GM18526 (cell line): ENCODE results near the gene NTPCR.

Experiments used
- POLR2A ChIP-seq: IDR thresholded peaks from 3 replicates; pipeline ENCODE4 v1.6.1; 2011; ENCODE audit not compliant: insufficient read length; ENCODE audit errors: extremely low read depth

The NTPCR gene

DNA sequence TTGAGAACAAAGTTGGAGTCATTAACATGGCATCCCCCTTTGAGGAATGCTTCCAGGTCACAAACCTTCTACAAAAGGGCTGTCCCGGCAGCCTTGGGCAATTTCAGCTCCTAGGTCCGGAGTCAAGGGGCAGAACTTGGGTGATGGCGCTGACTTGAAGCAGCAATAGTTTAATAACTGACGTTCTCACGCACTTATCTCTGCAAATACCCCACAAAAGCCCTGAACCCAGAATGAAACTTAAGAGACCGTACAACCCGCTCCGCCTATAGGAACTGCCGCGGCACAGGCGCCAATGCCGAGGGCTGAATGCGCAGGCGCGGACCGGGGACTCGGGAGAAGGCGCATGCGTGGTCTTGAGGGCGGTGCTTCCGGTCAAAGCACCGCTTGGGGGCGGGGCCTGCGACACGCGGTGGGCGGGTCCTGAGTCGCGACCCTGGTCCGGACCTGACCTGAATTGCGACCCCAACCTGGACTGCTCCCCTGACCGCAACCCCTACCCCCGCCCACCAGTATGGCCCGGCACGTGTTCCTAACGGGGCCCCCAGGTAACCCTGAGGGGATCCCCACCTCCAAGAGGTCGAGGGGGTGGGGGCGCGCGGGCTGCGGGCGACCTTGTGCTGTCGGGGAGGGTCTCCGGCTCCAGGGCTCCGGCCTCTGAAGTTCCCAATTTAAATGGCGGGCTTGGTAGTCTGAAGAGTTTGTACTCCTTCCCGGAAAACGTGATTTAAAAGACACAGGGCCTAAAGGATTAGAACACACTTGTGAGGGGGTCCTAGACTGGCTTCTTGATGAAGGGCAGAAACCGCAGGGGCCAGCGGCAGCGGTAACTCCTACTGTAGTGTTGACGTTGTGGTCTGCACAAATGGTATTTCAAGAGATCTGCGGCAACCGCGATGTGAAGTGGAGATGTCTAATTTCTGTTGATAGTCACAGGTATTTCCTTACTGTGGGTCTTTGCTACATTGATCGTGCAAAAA lies at the start of gene NTPCR:
Gene NTPCR (plus strand): TSS at position 415 of the 980 bp plus-strand sequence. CDS start 100 bp downstream, at position 515.
- peak; percentile 86 for TF ChIP-seq POLR2A

DNA sequence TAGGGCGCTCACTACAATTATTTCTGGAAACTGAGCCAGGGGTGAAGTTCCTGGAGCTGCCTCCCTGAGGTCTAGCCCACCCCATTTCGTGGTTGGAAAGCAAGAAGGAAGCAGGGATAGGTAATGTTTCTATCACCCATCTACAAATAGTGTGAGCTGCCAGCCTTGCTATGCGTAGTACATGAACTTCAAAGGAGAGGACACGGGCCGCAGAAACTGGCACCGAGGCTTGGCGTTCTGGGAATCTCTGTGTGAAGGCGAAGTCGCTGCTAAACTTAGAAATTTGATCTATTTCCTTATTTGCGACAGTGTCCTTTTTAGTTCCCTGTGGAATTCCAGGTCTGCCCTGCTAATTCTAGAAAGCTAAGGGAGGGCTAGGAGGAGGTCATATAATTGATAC lies 49.6 kb upstream of the NTPCR start:
- TF ChIP-seq POLR2A, result no peak

GRCh38 chr1:232901255-232901654 lies 49.2 kb upstream of the NTPCR start:
- no peak for TF ChIP-seq POLR2A

GRCh38 chr1:232902774-232903350 lies 47.5 kb upstream of the NTPCR start:
- no peak for TF ChIP-seq POLR2A

DNA sequence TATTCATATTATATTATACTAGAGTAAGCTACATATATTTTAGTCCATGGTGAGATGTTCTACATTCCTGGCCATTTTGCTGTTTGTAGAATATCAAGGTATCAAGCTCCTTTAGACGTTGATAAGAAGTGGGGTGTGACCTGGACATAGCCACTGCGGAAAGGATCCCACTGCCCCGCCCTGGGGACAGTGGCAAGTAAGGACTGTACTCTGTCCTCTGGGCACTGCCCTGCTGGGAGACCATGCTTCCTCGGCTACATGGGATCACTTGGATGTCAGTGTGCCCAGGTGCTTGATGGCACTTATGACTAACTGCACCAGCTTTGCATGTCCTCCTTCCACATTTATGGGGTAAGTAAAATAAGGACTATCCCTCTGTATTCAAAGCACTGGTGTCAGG lies 46.3 kb upstream of the NTPCR start:
- TF ChIP-seq POLR2A, result no peak

GRCh38 chr1:232904566-232904965 lies 45.8 kb upstream of the NTPCR start:
- no peak for TF ChIP-seq POLR2A

DNA sequence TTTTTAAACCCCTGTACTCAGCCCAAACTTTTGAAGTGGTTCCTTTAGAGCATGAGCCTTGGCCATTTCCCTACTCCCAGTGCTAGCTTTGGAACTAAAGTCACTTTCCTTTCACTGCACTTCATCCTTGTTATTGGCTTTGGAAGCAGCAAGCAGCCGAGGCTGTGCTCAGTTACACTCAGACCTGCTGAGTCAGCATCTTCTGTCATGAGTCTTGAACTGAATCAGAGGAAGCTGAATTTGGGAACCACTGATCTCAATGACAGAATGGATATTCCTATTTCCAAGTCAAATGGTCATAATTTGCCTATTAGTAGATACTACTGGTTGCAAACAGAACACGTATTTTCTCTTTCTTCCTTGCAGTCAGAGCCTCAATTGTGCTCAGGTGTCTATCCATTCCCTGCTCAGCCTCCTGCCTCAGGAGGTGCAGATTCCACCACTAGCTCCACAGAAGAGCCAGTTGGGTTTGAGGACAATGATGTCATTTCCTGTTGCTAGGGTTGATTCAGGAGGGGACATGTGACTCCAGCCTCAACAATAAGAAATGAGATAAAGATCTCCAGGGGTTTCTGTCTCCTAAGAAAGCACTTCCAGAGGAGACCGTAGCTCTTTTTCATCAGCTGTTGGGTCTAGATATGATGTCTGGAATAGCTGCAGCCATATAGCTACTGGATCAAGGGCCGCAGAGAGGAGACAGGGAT lies 44.9 kb upstream of the NTPCR start:
- no peak for TF ChIP-seq POLR2A

DNA sequence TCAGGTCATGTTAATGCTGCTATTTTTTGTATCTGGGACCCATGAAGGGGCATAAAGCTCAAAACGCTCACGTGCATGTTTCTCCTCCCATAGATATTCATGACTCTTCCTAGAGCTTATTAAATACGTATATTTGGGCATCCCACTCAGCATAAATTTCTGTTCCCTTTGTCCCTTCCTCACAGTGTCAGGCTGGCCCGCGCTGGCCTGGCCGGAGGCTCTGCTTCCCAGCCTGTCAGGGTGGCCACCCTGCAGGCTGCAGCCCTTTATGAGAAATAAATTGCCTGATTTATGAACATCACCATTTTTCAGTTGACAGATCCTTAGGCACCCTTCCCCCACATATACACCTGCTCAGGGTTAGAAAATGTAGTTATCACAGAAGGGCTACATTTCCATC lies 44.0 kb upstream of the NTPCR start:
- no peak for TF ChIP-seq POLR2A

DNA sequence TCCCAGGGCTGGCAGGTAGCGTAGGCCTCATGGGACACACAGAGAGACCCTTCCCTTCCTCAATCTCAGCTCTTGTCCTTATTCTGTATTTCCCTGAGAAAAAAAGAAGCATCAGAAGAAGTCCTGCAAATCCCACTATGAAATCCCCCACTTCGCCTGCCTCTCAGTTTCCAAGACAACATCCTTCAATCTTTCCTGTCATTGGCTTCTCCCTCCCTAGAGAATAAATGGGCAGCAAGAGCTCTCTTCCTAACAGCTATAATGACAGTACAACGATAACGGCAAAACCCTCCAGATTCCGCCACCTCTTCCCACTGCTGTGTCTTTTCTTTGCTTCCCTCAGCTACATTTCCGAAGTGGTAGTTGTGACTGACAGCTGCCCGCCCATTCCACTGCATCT lies 41.6 kb upstream of the NTPCR start:
- no peak for TF ChIP-seq POLR2A

- TF ChIP-seq POLR2A, result no peak
Measured at GRCh38 chr1:232909752-232910151, 40.7 kb upstream of the NTPCR start.

DNA sequence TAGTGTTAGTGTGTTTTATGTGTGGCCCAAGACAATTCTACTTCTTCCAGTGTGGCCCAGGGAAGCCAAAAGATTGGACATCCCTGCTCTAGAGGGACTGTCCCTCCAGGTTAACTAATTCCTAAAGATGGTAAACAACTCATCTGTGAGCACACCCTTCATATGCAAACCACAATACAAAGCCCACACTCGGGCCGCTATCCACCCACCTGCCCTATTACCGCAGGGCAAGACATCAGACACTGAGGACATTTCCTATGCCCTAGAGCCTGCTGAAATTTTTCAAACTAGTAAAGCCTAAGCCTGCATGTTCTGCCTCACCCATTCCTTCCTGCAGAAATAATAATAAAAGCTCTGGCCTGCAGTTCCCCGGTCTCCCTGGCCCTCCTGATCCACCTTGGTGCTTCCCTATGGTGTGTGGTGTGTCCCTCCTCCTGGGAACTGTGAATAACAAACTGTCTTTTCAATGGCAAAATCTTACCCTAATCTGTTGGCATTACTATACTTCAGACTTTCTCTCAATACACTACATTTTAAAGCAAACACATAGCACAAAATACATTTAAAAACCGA lies 39.3 kb upstream of the NTPCR start:
- TF ChIP-seq POLR2A, result no peak

DNA sequence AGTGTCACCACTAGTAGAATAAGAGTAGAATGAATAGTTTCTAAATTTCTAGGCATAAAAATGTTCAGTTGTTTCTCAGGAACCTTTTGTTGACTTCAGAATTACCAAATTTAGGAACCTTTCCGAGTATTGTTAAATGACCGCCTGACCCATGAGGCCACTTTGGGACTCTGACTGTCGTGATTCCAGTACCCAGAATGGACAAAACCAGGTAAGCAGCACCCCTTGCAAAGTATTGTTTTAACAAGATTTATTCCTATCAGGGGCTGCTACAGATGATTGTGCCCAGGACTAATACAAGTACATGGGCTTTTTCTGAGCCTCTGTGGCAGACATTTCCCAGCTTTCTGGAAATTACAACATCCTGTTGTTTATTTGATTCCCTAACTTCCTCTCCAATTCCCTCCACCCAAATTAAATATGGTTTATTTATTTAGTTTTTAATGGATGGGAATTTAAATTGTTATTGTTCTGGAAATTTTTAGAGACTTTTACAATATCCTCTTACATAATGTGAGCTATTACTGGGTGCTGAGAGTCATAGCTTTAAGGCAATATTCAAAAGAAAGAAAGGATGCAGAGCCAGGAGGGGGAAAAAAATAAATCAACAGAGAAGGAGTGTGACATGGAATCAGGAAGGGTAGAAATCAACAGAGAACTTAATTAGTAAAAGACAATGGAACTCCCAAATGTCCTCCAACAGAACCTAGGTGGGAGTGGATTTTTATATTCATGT lies 37.4 kb upstream of the NTPCR start:
- TF ChIP-seq POLR2A, result no peak

GRCh38 chr1:232915212-232915611 lies 35.2 kb upstream of the NTPCR start:
- TF ChIP-seq POLR2A, result no peak

DNA sequence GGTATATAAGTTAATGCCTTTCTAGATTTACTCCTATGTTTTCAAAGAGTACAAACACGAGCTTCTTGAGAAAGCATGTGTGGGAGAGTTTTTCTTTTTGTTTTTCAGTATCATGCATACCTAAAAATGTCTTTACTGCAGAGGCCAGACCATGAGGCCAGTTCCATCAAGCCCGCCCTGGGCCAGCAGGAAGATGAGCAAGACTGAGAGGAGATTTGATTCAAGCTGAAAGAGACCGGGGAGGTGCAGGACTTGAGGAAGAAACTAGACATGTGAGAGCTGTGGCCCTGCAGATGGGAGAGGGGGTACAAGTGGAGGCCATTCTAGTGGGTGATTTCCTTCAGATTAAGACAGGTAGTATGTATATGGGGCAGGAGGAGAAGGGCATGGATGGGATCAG lies 33.4 kb upstream of the NTPCR start:
- no peak for TF ChIP-seq POLR2A

DNA sequence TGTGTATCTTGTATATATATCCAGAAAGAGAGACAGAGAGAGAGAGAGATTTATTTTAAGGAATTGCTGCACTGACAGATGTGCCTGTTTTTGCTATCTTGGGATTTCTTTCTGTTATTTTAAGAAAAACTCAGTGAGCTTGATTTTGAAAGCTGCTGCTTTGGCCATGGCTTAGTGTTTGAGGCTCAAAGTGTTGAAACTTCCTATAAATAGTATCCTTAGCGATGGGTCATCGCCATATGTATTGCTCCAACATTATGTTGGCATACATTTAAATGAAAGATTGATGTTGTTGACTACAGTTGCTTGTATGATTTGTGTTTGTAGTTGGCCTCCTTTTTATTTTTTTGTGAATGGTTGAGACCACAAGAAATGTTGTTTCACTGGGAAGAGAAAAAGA lies 29.0 kb upstream of the NTPCR start:
- TF ChIP-seq POLR2A, result no peak
